ENCODE data around the gene AKT1. TPM values are rescaled to one million over a fixed set of nuclear protein-coding genes. Genes with fewer than 3 reads are reported as not detected.

AKT1 gene
- total and polyA plus RNA-seq, 2 of the 4 experiments (the other 2 are of a cell fraction) = 193 to 221 TPM

GRCh38 chr14:104827177-104828055 lies 31.9 kb upstream of the AKT1 start:
- peak overlapping the region; percentile 33; the same call in 1 of the 2 replicates for H2AK5ac ChIP-seq (ENCODE audit: low read depth, low read length)
- H4K20me1 ChIP-seq (ENCODE audit: insufficient read depth, low read length) = no peaks in the 10 kb centered on the region
- DNase-seq (peak; percentile 32), ATAC-seq (ENCODE audit: low read depth) (peak; percentile 30)
- no peaks in the 10 kb centered on the region for H3K9me3 ChIP-seq (ENCODE audit: control insufficient read depth, insufficient read depth, low read length)
- no peak overlapping the region for H3K14ac ChIP-seq (replicated peaks; ENCODE audit: low read depth, low read length)
- peak overlapping the region; percentile 29; the same call in 1 of the 2 replicates for H3K23ac ChIP-seq (ENCODE audit: low read depth, low read length)
- 15% methylated on average over 16 of the region's 39 CpGs; no CpG with 5 or more reads in 1 of the 2 experiments for WGBS, 2 experiments (ENCODE audit: extremely low coverage in 2 of 2, insufficient read length in 1 of 2)
- H3K56ac ChIP-seq (ENCODE audit: extremely low read depth, insufficient read depth, low read length) = no peak overlapping the region
- peak overlapping the region in 1 of 2 experiments; percentile 69; a peak in 1 of 4 replicates for H4K8ac ChIP-seq (ENCODE audit: low read depth in 2 of 2, low read length in 2 of 2)
- H3K4me3 ChIP-seq (ENCODE audit: insufficient read depth, low read depth, low read length) = peak overlapping the region; percentile 54
- in situ Hi-C loops (cut with MboI; ENCODE audit: low sequenced_read_pairs) = no loop called here
- peaks cover 5% of the 10 kb centered on the region for H3K4me1 ChIP-seq (ENCODE audit: control insufficient read depth, insufficient read depth, low read length)
- H4K5ac ChIP-seq (ENCODE audit: low read depth, low read length) = no peak overlapping the region
- no peaks in the 10 kb centered on the region; the same call in 1 of the 2 replicates for H3K27me3 ChIP-seq (ENCODE audit: control insufficient read depth, insufficient read depth, low read length)
- no peak overlapping the region; the same call in 1 of the 2 replicates for H3K27ac ChIP-seq (ENCODE audit: insufficient read depth, low read length)
- peak overlapping the region; percentile 56 for H3K4me2 ChIP-seq (ENCODE audit: low read depth, low read length)
- no peak for TF ChIP-seq CHD1 (IDR thresholded peaks at IDR 0.05; ENCODE audit: low read depth, low read length)
- TF ChIP-seq CTCF (conservative IDR thresholded peaks at IDR 0.05; ENCODE audit: low read depth, low read length) = peak; percentile 49
- TF ChIP-seq SMC3 (IDR thresholded peaks at IDR 0.05; ENCODE audit: low read depth, low read length) = 0 out of 2 replicates have a peak, but pooled peaks have one; percentile 20
- TF ChIP-seq RAD21 (IDR thresholded peaks at IDR 0.05; ENCODE audit: low read length) = peak; percentile 33
- dilution Hi-C loops (cut with HindIII; ENCODE audit: low sequenced_read_pairs, unreplicated experiment) = no loop called here
- H2AFZ ChIP-seq (replicated peaks; ENCODE audit: low read length, poor library complexity) = peak overlapping the region; percentile 93
- no peak overlapping the region for H2BK120ac ChIP-seq (ENCODE audit: low read depth, low read length)
- POLR2A ChIA-PET (ENCODE audit: unreplicated experiment) = no interaction called here
- no peaks in the 10 kb centered on the region for H3K36me3 ChIP-seq (ENCODE audit: control insufficient read depth, insufficient read depth, low read length)
- H2BK20ac ChIP-seq (ENCODE audit: low read depth, low read length) = no peak overlapping the region
- H2BK5ac ChIP-seq (ENCODE audit: low read depth, low read length, poor library complexity, severe bottlenecking) = no peak overlapping the region
- H3K9me1 ChIP-seq (ENCODE audit: insufficient read depth, low read length) = peaks cover 3% of the 10 kb centered on the region; the same call in 1 of the 2 replicates
- no peak overlapping the region for H2BK15ac ChIP-seq (ENCODE audit: low read depth, low read length)
- peak overlapping the region; percentile 93 for H2AK9ac ChIP-seq (replicated peaks; ENCODE audit: low read depth, low read length, poor library complexity)
- 0 out of 4 replicates have a peak, but pooled peaks cover 0 to 3% of the 10 kb centered on the region in 2 experiments for H3K79me1 ChIP-seq (ENCODE audit: low read depth in 1 of 2, low read length in 2 of 2)
- peak overlapping the region; percentile 40 for H3K4ac ChIP-seq (ENCODE audit: low read depth, low read length)
- no TSS peak for BruUV-seq (replicated peaks)
- peak overlapping the region; percentile 50 for H3K9ac ChIP-seq (ENCODE audit: low read depth, low read length)
- no peak overlapping the region for H3K18ac ChIP-seq (ENCODE audit: low read depth, low read length)
- CTCF ChIA-PET = interaction anchor here (0.5 to 1.0 kb wide), 6 partner anchors 27 to 111 kb away, joined by 3 to 4 read pairs (median 4); partner anchors contain the start of gene ZBTB42
- H4K91ac ChIP-seq (ENCODE audit: insufficient read depth, low read depth, low read length) = no peak overlapping the region
- intact Hi-C loops (cut with micrococcal nuclease) = loop anchor here (5.0 kb wide), 1 partner anchor 40 kb away; the partner anchor contains the start of gene CEP170B
